ENCODE measurements around the gene RSRP1. TPM values are rescaled to one million over a fixed set of nuclear protein-coding genes. Genes with fewer than 3 reads are reported as not detected.

RSRP1 gene
- total and polyA plus RNA-seq, 2 of the 13 experiments (the other 11 are each of a cell fraction or from before 2014, with no cell fraction given), result 43.9 to 52.8 TPM

GRCh38 chr1:25239681-25240541 lies 7.3 kb downstream of the RSRP1 start (continued):
- TF ChIP-seq RFX3 (CRISPR knock-in tag; IDR thresholded peaks at IDR 0.05) (peak; percentile 52; the same call in 1 of the 2 replicates), ZNF652 (CRISPR knock-in tag; IDR thresholded peaks at IDR 0.05; ENCODE audit: borderline replicate concordance, low read depth) (no peak), SPEN (CRISPR knock-in tag; IDR thresholded peaks at IDR 0.05; ENCODE audit: low read depth) (peak; percentile 51; the same call in 1 of the 2 replicates), U2AF1 (optimal IDR thresholded peaks at IDR 0.05; ENCODE audit: low read depth, low read length) (peak; percentile 71), KMT2B (CRISPR knock-in tag; IDR thresholded peaks at IDR 0.05) (peak; percentile 56; the same call in 1 of the 2 replicates), ZNF101 (CRISPR knock-in tag; IDR thresholded peaks at IDR 0.05; ENCODE audit: borderline replicate concordance, low read depth) (0 out of 2 replicates have a peak, but pooled peaks have one; percentile 54), MAFG (CRISPR knock-in tag; IDR thresholded peaks at IDR 0.05) (no peak), NAIF1 (CRISPR knock-in tag; IDR thresholded peaks at IDR 0.05; ENCODE audit: borderline replicate concordance) (peak; percentile 99), ZNF580 (CRISPR knock-in tag; IDR thresholded peaks at IDR 0.05; ENCODE audit: borderline replicate concordance, low read depth) (0 out of 2 replicates have a peak, but pooled peaks have one; percentile 49), ZFP36L2 (CRISPR knock-in tag; IDR thresholded peaks at IDR 0.05) (no peak), CEBPG (CRISPR knock-in tag; IDR thresholded peaks at IDR 0.05) (no peak), MBNL3 (CRISPR knock-in tag; conservative IDR thresholded peaks at IDR 0.05) (no peak), POLR2A (IDR thresholded peaks at IDR 0.05; ENCODE audit: insufficient read depth in 1 of 2, low read depth in 2 of 2, low read length in 2 of 2) (peak; percentile 74 to 84), KAT2B (IDR thresholded peaks at IDR 0.05; ENCODE audit: borderline replicate concordance, low read depth, low read length) (no peak), ZNF33B (CRISPR knock-in tag; IDR thresholded peaks at IDR 0.05) (0 out of 2 replicates have a peak, but pooled peaks have one; percentile 42), CTCF (CRISPR knock-in tag; IDR thresholded peaks at IDR 0.05) (peak; percentile 83), ZBTB38 (CRISPR knock-in tag; IDR thresholded peaks at IDR 0.05) (0 out of 2 replicates have a peak, but pooled peaks have one; percentile 22), MXD3 (CRISPR knock-in tag; IDR thresholded peaks at IDR 0.05) (0 out of 2 replicates have a peak, but pooled peaks have one; percentile 26), CEBPB (IDR thresholded peaks at IDR 0.05; ENCODE audit: borderline replicate concordance, low read depth, low read length) (no peak), ZNF546 (CRISPR knock-in tag; conservative IDR thresholded peaks at IDR 0.05) (no peak), HES4 (CRISPR knock-in tag; IDR thresholded peaks at IDR 0.05; ENCODE audit: borderline replicate concordance) (no peak), STAG1 (CRISPR knock-in tag; IDR thresholded peaks at IDR 0.05) (peak; percentile 53), FOSL1 (CRISPR knock-in tag; IDR thresholded peaks at IDR 0.05; ENCODE audit: borderline replicate concordance) (no peak), MYPOP (CRISPR knock-in tag; IDR thresholded peaks at IDR 0.05) (peak; percentile 72; the same call in 1 of the 2 replicates), GMEB1 (CRISPR knock-in tag; IDR thresholded peaks at IDR 0.05; ENCODE audit: borderline replicate concordance) (peak; percentile 64; the same call in 1 of the 2 replicates), KDM1A (CRISPR knock-in tag; IDR thresholded peaks at IDR 0.05) (no peak)
